Type B pancreatic cell (in vitro differentiated cells): Measurements from ENCODE around the gene SDR42E1. TPM values are rescaled to one million over a fixed set of nuclear protein-coding genes. Genes with fewer than 3 reads are reported as not detected.

Experiments used
- DNase-seq: peaks from one replicate; pipeline ENCODE4 v3.0.0; 2021; ENCODE audit warnings: mixed read lengths; ENCODE audit not compliant: unreplicated experiment; ENCODE audit errors: extremely low spot score
- H3K27ac Mint-ChIP-seq: 2 replicates; pipeline ENCODE4 v1.8.0; 2021; ENCODE audit warnings: mild to moderate bottlenecking, mixed read lengths
- H3K27me3 Mint-ChIP-seq: 2 replicates; pipeline ENCODE4 v1.8.0; 2021; ENCODE audit warnings: mixed read lengths
- H3K36me3 Mint-ChIP-seq: 2 replicates; pipeline ENCODE4 v1.8.0; 2021; ENCODE audit warnings: mixed read lengths
- H3K4me1 Mint-ChIP-seq: one replicate; pipeline ENCODE4 v1.8.0; 2021; ENCODE audit warnings: mixed read lengths; ENCODE audit not compliant: unreplicated experiment
- H3K4me3 Mint-ChIP-seq: 2 replicates; pipeline ENCODE4 v1.8.0; 2021; ENCODE audit warnings: mild to moderate bottlenecking, mixed read lengths
- H3K9me3 Mint-ChIP-seq: 2 replicates; pipeline ENCODE4 v1.8.0; 2021; ENCODE audit warnings: mixed read lengths
- CTCF ChIP-seq: fragments of 200-600 bp; sonication (generic); conservative IDR thresholded peaks from 2 replicates; pipeline ENCODE4 v1.5.0; 2021; ENCODE audit warnings: antibody characterized with exemption, mild to moderate bottlenecking
- total RNA-seq: library from RNA; stranded (reverse); gene quantifications from 2 replicates; pipeline ENCODE4 v1.2.1, GENCODE V29; 2021; ENCODE audit warnings: low replicate concordance

The SDR42E1 gene
- total RNA-seq, 1 donor from 2014 or later: not detected

- no peak for DNase-seq
- peaks cover 4% of the 10 kb centered on the region for H3K9me3 Mint-ChIP-seq
- no peaks in the 10 kb centered on the region for H3K36me3 Mint-ChIP-seq
- peaks cover 21% of the 10 kb centered on the region for H3K27me3 Mint-ChIP-seq
- H3K4me1 Mint-ChIP-seq: peaks cover 5% of the 10 kb centered on the region
- no peak overlapping the region for H3K4me3 Mint-ChIP-seq
- no peak overlapping the region for H3K27ac Mint-ChIP-seq
- TF ChIP-seq CTCF: no peak
Measured at GRCh38 chr16:82043680-82044584, 32.7 kb upstream of the SDR42E1 start.

- Mint-ChIP-seq H3K27me3 (peaks cover 17% of the 10 kb centered on the region), H3K4me3 (no peak overlapping the region), H3K9me3 (peaks cover 4% of the 10 kb centered on the region), H3K27ac (no peak overlapping the region), H3K36me3 (no peaks in the 10 kb centered on the region), H3K4me1 (peaks cover 5% of the 10 kb centered on the region)
- no peak for DNase-seq
- no peak for TF ChIP-seq CTCF
Measured at GRCh38 chr16:82042846-82043245, 31.6 kb upstream of the SDR42E1 start.

- Mint-ChIP-seq H3K36me3 (no peaks in the 10 kb centered on the region), H3K27me3 (peaks cover 10% of the 10 kb centered on the region), H3K4me1 (peaks cover 5% of the 10 kb centered on the region), H3K9me3 (peaks cover 4% of the 10 kb centered on the region), H3K4me3 (no peak overlapping the region), H3K27ac (no peak overlapping the region)
- no peak for DNase-seq
- TF ChIP-seq CTCF: no peak
Measured at GRCh38 chr16:82042144-82042543, 30.9 kb upstream of the SDR42E1 start.

GRCh38 chr16:82041542-82041941, 30.3 kb upstream of the SDR42E1 start:
- Mint-ChIP-seq H3K27ac (no peak overlapping the region), H3K27me3 (peaks cover 10% of the 10 kb centered on the region), H3K4me3 (no peak overlapping the region), H3K36me3 (no peaks in the 10 kb centered on the region), H3K9me3 (peaks cover 4% of the 10 kb centered on the region), H3K4me1 (peaks cover 5% of the 10 kb centered on the region)
- no peak for DNase-seq
- TF ChIP-seq CTCF: no peak

- H3K4me1 Mint-ChIP-seq: peaks cover 7% of the 10 kb centered on the region
- DNase-seq: no peak
- no peak overlapping the region for H3K4me3 Mint-ChIP-seq
- H3K27me3 Mint-ChIP-seq: peaks cover 10% of the 10 kb centered on the region
- H3K36me3 Mint-ChIP-seq: no peaks in the 10 kb centered on the region
- peaks cover 4% of the 10 kb centered on the region for H3K9me3 Mint-ChIP-seq
- no peak overlapping the region for H3K27ac Mint-ChIP-seq
- TF ChIP-seq CTCF: no peak
Measured at GRCh38 chr16:82040296-82040695, 29.0 kb upstream of the SDR42E1 start.
